ENCODE data around the gene ODAD2. TPM values are rescaled to one million over a fixed set of nuclear protein-coding genes. Genes with fewer than 3 reads are reported as not detected.

ODAD2 gene
- total and polyA plus RNA-seq, 2 experiments from 2014 or later: 0.63 to 0.68 TPM

GRCh38 chr10:27805180-27805579 is 193.7 kb downstream of the ODAD2 start:
- TF ChIP-seq CTCF (IDR thresholded peaks at IDR 0.05; ENCODE audit: low read depth, low read length): no peak
- no peaks in the 10 kb centered on the region for H3K9me3 ChIP-seq (ENCODE audit: low read depth)
- no peaks in the 10 kb centered on the region for H3K4me1 ChIP-seq (ENCODE audit: low read depth)
- no peaks in the 10 kb centered on the region for H3K27me3 ChIP-seq
- H3K27ac ChIP-seq: no peak overlapping the region
- DNase-seq (ENCODE audit: low read depth in 1 of 2, low spot score in 1 of 2): no peak
- H3K4me3 ChIP-seq: no peak overlapping the region
- H3K36me3 ChIP-seq: no peaks in the 10 kb centered on the region

DNA sequence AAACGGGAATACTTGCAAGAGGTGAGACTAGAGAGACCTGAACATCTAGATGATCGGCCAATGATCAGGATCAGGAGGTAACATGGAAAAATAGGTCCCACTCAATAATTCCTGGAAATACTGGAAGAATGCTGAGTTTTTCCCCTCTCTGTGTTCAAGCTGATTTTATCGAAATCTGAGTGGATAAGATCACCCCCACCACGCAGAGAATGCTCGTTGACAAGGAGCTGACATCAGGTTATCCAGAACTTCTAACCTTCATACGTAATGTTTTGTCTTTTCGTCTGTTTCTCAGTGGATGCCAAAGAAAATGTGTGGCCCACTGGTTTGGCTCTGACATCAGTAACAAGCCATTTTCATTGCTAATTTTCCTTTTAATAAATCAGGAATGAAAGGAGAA is 194.7 kb downstream of the ODAD2 start:
- no peaks in the 10 kb centered on the region for H3K9me3 ChIP-seq (ENCODE audit: low read depth)
- H3K4me3 ChIP-seq: no peak overlapping the region
- no peak for TF ChIP-seq CTCF (IDR thresholded peaks at IDR 0.05; ENCODE audit: low read depth, low read length)
- H3K4me1 ChIP-seq (ENCODE audit: low read depth): no peaks in the 10 kb centered on the region
- no peak for DNase-seq (ENCODE audit: low read depth in 1 of 2, low spot score in 1 of 2)
- H3K27ac ChIP-seq: no peak overlapping the region
- no peaks in the 10 kb centered on the region for H3K27me3 ChIP-seq
- H3K36me3 ChIP-seq: no peaks in the 10 kb centered on the region

GRCh38 chr10:27801171-27801785 is 197.6 kb downstream of the ODAD2 start:
- no peak for TF ChIP-seq CTCF (IDR thresholded peaks at IDR 0.05; ENCODE audit: low read depth, low read length)
- H3K27ac ChIP-seq: no peak overlapping the region
- H3K36me3 ChIP-seq: no peaks in the 10 kb centered on the region
- H3K4me1 ChIP-seq (ENCODE audit: low read depth): no peaks in the 10 kb centered on the region
- H3K9me3 ChIP-seq (ENCODE audit: low read depth): no peaks in the 10 kb centered on the region
- no peaks in the 10 kb centered on the region for H3K27me3 ChIP-seq
- H3K4me3 ChIP-seq: no peak overlapping the region
- no peak for DNase-seq (ENCODE audit: low read depth in 1 of 2, low spot score in 1 of 2)

- Histone ChIP-seq H3K36me3 (no peaks in the 10 kb centered on the region), H3K27me3 (no peaks in the 10 kb centered on the region), H3K4me1 (ENCODE audit: low read depth) (no peaks in the 10 kb centered on the region), H3K4me3 (no peak overlapping the region), H3K9me3 (ENCODE audit: low read depth) (no peaks in the 10 kb centered on the region), H3K27ac (no peak overlapping the region)
- no peak for DNase-seq (ENCODE audit: low read depth in 1 of 2, low spot score in 1 of 2)
- TF ChIP-seq CTCF (IDR thresholded peaks at IDR 0.05; ENCODE audit: low read depth, low read length): no peak
These were observed 199.8 kb downstream of the ODAD2 start for GRCh38 chr10:27799046-27799445.

DNA sequence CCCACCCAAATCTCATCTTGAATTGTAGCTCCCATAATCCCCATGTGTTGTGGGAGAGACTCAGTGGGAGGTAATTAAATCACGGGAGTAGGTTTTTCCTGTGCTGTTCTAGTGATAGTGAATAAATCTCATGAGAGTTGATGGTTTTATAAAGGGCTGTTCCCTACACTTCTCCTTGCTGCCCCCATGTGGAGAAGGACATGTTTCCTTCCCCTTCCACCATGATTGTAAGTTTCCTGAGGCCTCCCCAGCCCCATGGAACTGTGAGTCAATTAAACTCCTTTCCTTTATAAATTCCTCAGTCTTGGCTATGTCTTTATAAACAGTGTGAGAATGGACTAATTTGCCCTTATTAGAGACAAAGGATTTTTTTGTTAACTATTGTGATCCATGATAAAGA is 204.7 kb downstream of the ODAD2 start:
- H3K4me1 ChIP-seq (ENCODE audit: low read depth): no peaks in the 10 kb centered on the region
- H3K36me3 ChIP-seq: no peaks in the 10 kb centered on the region
- no peaks in the 10 kb centered on the region for H3K9me3 ChIP-seq (ENCODE audit: low read depth)
- TF ChIP-seq CTCF (IDR thresholded peaks at IDR 0.05; ENCODE audit: low read depth, low read length): no peak
- H3K27ac ChIP-seq: no peak overlapping the region
- DNase-seq (ENCODE audit: low read depth in 1 of 2, low spot score in 1 of 2): peak in 1 of 2 donors; percentile 1
- no peak overlapping the region for H3K4me3 ChIP-seq
- no peaks in the 10 kb centered on the region for H3K27me3 ChIP-seq

Measured in cardiac muscle cell (in vitro differentiated cells and primary cell).